ENCODE results near the gene MYO1B. TPM values are rescaled to one million over a fixed set of nuclear protein-coding genes. Genes with fewer than 3 reads are reported as not detected.

Gene MYO1B
- total and polyA plus RNA-seq, 2 donors from 2014 or later: 24.5 to 64.8 TPM

DNA sequence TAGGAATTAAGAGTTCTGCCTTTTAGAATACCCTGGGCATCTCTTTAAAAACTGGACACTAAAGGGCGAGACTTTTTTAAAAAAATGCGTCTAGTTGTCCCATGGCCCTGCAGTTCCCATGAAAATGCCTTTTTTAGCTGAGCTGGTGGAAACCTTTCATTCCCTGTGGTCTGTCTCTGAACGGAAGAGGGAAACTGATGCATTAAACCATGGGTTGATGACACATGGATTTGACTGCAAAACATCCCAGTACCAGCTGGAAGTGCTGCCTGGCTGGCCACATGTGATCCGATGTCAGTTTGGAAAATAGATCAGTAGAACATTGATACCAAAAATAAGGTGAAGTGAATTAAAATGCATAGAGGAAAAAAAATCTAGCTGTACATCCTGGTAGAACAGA lies 129.2 kb downstream of the MYO1B start:
- Histone ChIP-seq H3K4me3 (ENCODE audit: low read length in 3 of 3) (no peak overlapping the region), H3K36me3 (ENCODE audit: control insufficient read depth in 2 of 3, insufficient read depth in 3 of 3, low read length in 3 of 3) (no peaks in the 10 kb centered on the region), H3K9ac (ENCODE audit: low read length in 3 of 3) (no peak overlapping the region), H3K27me3 (ENCODE audit: control insufficient read depth, insufficient read depth, low read length) (no peaks in the 10 kb centered on the region), H3K4me1 (ENCODE audit: control insufficient read depth in 2 of 3, insufficient read depth in 2 of 3, low read depth in 1 of 3, low read length in 3 of 3) (no peaks in the 10 kb centered on the region), H3K9me3 (ENCODE audit: control insufficient read depth in 2 of 3, insufficient read depth in 1 of 3, low read length in 3 of 3) (no peaks in the 10 kb centered on the region), H3K27ac (ENCODE audit: low read depth in 2 of 2, low read length in 2 of 2) (no peak overlapping the region)
- no peak for FAIRE-seq
- DNase-seq: no peak
- TF ChIP-seq, protein P1, sequence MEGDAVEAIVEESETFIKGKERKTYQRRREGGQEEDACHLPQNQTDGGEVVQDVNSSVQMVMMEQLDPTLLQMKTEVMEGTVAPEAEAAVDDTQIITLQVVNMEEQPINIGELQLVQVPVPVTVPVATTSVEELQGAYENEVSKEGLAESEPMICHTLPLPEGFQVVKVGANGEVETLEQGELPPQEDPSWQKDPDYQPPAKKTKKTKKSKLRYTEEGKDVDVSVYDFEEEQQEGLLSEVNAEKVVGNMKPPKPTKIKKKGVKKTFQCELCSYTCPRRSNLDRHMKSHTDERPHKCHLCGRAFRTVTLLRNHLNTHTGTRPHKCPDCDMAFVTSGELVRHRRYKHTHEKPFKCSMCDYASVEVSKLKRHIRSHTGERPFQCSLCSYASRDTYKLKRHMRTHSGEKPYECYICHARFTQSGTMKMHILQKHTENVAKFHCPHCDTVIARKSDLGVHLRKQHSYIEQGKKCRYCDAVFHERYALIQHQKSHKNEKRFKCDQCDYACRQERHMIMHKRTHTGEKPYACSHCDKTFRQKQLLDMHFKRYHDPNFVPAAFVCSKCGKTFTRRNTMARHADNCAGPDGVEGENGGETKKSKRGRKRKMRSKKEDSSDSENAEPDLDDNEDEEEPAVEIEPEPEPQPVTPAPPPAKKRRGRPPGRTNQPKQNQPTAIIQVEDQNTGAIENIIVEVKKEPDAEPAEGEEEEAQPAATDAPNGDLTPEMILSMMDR (IDR thresholded peaks at IDR 0.05; ENCODE audit: borderline replicate concordance, extremely low read depth, insufficient read depth): no peak
- intact Hi-C loops (cut with DNase I): no loop called here

DNA sequence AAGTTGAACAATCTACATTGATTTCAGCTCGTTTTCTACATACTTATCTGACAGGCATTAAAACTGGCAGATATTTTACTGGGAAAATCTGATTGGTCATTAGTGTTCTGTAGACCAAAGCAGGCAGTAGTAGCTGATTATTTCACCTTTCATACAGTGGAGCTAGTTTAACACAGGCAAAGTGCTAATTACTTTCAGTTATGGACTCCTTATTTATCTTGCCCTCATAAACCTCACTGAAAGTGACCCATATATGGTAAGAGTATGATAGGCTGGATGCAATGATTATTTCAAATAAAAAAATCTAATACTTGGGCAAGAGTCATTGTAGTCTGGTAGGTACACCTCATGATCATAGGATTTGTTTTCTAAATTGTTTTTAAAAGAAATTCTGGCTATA lies 129.7 kb downstream of the MYO1B start:
- DNase-seq (no peak), FAIRE-seq (no peak)
- intact Hi-C loops (cut with DNase I): no loop called here
- H3K4me3 ChIP-seq (ENCODE audit: low read length in 3 of 3): no peak overlapping the region
- no peak overlapping the region for H3K9ac ChIP-seq (ENCODE audit: low read length in 3 of 3)
- H3K36me3 ChIP-seq (ENCODE audit: control insufficient read depth in 2 of 3, insufficient read depth in 3 of 3, low read length in 3 of 3): no peaks in the 10 kb centered on the region
- TF ChIP-seq, protein P1 (IDR thresholded peaks at IDR 0.05; ENCODE audit: borderline replicate concordance, extremely low read depth, insufficient read depth): no peak
- H3K9me3 ChIP-seq (ENCODE audit: control insufficient read depth in 2 of 3, insufficient read depth in 1 of 3, low read length in 3 of 3): no peaks in the 10 kb centered on the region
- no peaks in the 10 kb centered on the region for H3K4me1 ChIP-seq (ENCODE audit: control insufficient read depth in 2 of 3, insufficient read depth in 2 of 3, low read depth in 1 of 3, low read length in 3 of 3)
- no peak overlapping the region for H3K27ac ChIP-seq (ENCODE audit: low read depth in 2 of 2, low read length in 2 of 2)
- H3K27me3 ChIP-seq (ENCODE audit: control insufficient read depth, insufficient read depth, low read length): no peaks in the 10 kb centered on the region

DNA sequence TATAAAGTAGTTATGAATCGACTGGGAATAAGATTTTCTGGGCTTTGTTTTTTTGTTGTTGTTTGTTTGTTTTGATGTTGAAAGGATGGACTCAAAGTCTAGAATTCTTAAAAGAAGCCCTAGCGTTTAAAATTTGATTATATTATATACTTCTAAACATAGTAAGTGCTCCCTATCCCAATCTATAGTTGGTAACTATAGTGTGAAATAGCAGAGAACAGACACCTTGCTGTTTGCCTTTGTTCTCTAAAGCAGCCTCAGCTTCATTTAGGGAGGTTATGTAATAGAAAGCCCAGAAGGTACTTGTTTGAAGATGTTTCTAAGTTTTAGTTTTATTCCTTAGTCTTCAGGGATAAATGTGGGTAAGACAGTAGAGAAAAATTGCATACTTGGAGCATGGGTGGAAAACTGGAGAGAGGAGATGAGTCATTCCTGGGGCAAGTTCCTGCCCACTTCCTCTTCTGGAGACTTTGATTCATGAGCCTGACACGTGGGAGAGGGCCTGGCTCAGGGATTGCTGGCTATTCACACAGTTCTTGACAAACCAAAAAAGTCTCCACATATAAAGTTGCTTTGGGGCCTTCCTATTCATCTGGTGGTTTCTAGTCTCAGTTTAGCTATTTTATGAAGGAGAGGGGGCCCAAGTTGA lies 131.9 kb downstream of the MYO1B start:
- Histone ChIP-seq H3K9ac (ENCODE audit: low read length in 3 of 3) (no peak overlapping the region), H3K27me3 (ENCODE audit: control insufficient read depth, insufficient read depth, low read length) (no peaks in the 10 kb centered on the region), H3K36me3 (ENCODE audit: control insufficient read depth in 2 of 3, insufficient read depth in 3 of 3, low read length in 3 of 3) (no peaks in the 10 kb centered on the region), H3K4me3 (ENCODE audit: low read length in 3 of 3) (no peak overlapping the region), H3K9me3 (ENCODE audit: control insufficient read depth in 2 of 3, insufficient read depth in 1 of 3, low read length in 3 of 3) (no peaks in the 10 kb centered on the region), H3K4me1 (ENCODE audit: control insufficient read depth in 2 of 3, insufficient read depth in 2 of 3, low read depth in 1 of 3, low read length in 3 of 3) (no peaks in the 10 kb centered on the region), H3K27ac (ENCODE audit: low read depth in 2 of 2, low read length in 2 of 2) (no peak overlapping the region)
- TF ChIP-seq, protein P1 (IDR thresholded peaks at IDR 0.05; ENCODE audit: borderline replicate concordance, extremely low read depth, insufficient read depth): no peak
- FAIRE-seq: peak; percentile 71
- intact Hi-C loops (cut with DNase I): no loop called here
- DNase-seq: peak; percentile 46 to 90 (median 86)

DNA sequence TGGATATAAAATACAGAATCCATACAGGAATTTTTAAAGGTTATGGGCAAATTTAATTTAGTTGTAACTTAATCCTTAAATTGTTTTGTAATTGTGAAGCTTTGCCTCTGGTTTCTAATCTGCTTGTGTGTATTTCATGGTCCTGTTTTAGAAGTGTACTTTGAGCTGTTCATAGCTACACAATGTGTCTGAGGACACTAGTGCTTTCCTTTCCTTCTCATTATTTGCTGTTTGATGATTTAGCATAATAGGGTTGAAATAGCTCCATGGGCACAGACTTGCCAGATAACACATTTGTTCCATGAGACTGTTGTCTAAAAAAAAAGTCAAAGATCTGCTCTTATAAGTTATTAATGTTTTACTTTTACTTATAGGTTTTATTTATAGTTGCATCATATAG lies 134.2 kb downstream of the MYO1B start:
- intact Hi-C loops (cut with DNase I): no loop called here
- H3K4me1 ChIP-seq (ENCODE audit: control insufficient read depth in 2 of 3, insufficient read depth in 2 of 3, low read depth in 1 of 3, low read length in 3 of 3): no peaks in the 10 kb centered on the region
- H3K27ac ChIP-seq (ENCODE audit: low read depth in 2 of 2, low read length in 2 of 2): no peak overlapping the region
- H3K4me3 ChIP-seq (ENCODE audit: low read length in 3 of 3): no peak overlapping the region
- no peaks in the 10 kb centered on the region for H3K36me3 ChIP-seq (ENCODE audit: control insufficient read depth in 2 of 3, insufficient read depth in 3 of 3, low read length in 3 of 3)
- TF ChIP-seq, protein P1 (IDR thresholded peaks at IDR 0.05; ENCODE audit: borderline replicate concordance, extremely low read depth, insufficient read depth): no peak
- no peaks in the 10 kb centered on the region for H3K27me3 ChIP-seq (ENCODE audit: control insufficient read depth, insufficient read depth, low read length)
- H3K9me3 ChIP-seq (ENCODE audit: control insufficient read depth in 2 of 3, insufficient read depth in 1 of 3, low read length in 3 of 3): no peaks in the 10 kb centered on the region
- no peak for FAIRE-seq
- no peak for DNase-seq
- H3K9ac ChIP-seq (ENCODE audit: low read length in 3 of 3): no peak overlapping the region
